ENCODE data around the gene APOL4. TPM values are rescaled to one million over a fixed set of nuclear protein-coding genes. Genes with fewer than 3 reads are reported as not detected.
"Not testable (repeated sequence)": the region's sequence is repeated elsewhere in the genome, so short reads cannot be mapped to it uniquely, and the experiment has no call there.

Gene APOL4
- total RNA-seq, 2 experiments from 2014 or later, result not detected

- no peak overlapping the region for H3K4me3 ChIP-seq (ENCODE audit: low read depth, low read length, poor library complexity, severe bottlenecking)
- no peak overlapping the region for H3K4me2 ChIP-seq (ENCODE audit: low read length)
- TF ChIP-seq CTCF (conservative IDR thresholded peaks at IDR 0.05; ENCODE audit: low read length) (no peak), EZH2phosphoT487 (IDR thresholded peaks at IDR 0.05; ENCODE audit: borderline replicate concordance, low read depth, low read length) (no peak)
- H3K9me2 ChIP-seq (ENCODE audit: insufficient read depth, low read length), result no peaks in the 10 kb centered on the region
- H3K4me1 ChIP-seq (ENCODE audit: insufficient read depth, low read length, poor library complexity, severe bottlenecking), result peaks cover 12% of the 10 kb centered on the region
- no peaks in the 10 kb centered on the region for H4K20me1 ChIP-seq (ENCODE audit: insufficient read depth, low read length)
- H2AFZ ChIP-seq (ENCODE audit: low read length), result no peak overlapping the region
- no TSS peak for BruUV-seq (replicated peaks)
- CTCF ChIA-PET (ENCODE audit: unreplicated experiment), result interaction anchor here (0.5 kb wide), 1 partner anchor 14 kb away, joined by 3 read pairs; no protein-coding TSS in a partner anchor
- no peak for DNase-seq (ENCODE audit: low spot score)
- H3K79me2 ChIP-seq (ENCODE audit: insufficient read depth, low read depth, low read length), result no peaks in the 10 kb centered on the region
- no peaks in the 10 kb centered on the region for H3K9me3 ChIP-seq (ENCODE audit: low read length)
- POLR2A ChIA-PET, result no interaction called here
- no peak overlapping the region for H3K27ac ChIP-seq (ENCODE audit: low read depth, low read length, poor library complexity, severe bottlenecking)
- H3K36me3 ChIP-seq (ENCODE audit: insufficient read depth, low read length), result no peaks in the 10 kb centered on the region
- intact Hi-C loops (cut with micrococcal nuclease; ENCODE audit: unreplicated experiment), result no loop called here
Measured at GRCh38 chr22:36193171-36193570, 8.4 kb downstream of the APOL4 start.

GRCh38 chr22:36192542-36192941, 9.1 kb downstream of the APOL4 start:
- no TSS peak for BruUV-seq (replicated peaks)
- intact Hi-C loops (cut with micrococcal nuclease; ENCODE audit: unreplicated experiment), result no loop called here
- CTCF ChIA-PET (ENCODE audit: unreplicated experiment), result interaction anchor here (0.5 kb wide), 1 partner anchor 15 kb away, joined by 3 read pairs; no protein-coding TSS in a partner anchor
- DNase-seq (ENCODE audit: low spot score), result no peak
- Histone ChIP-seq H3K79me2 (ENCODE audit: insufficient read depth, low read depth, low read length) (no peaks in the 10 kb centered on the region), H4K20me1 (ENCODE audit: insufficient read depth, low read length) (no peaks in the 10 kb centered on the region), H3K27ac (ENCODE audit: low read depth, low read length, poor library complexity, severe bottlenecking) (no peak overlapping the region), H3K36me3 (ENCODE audit: insufficient read depth, low read length) (no peaks in the 10 kb centered on the region), H2AFZ (ENCODE audit: low read length) (no peak overlapping the region), H3K4me3 (ENCODE audit: low read depth, low read length, poor library complexity, severe bottlenecking) (no peak overlapping the region), H3K4me2 (ENCODE audit: low read length) (no peak overlapping the region), H3K9me3 (ENCODE audit: low read length) (no peaks in the 10 kb centered on the region), H3K4me1 (ENCODE audit: insufficient read depth, low read length, poor library complexity, severe bottlenecking) (peaks cover 8% of the 10 kb centered on the region), H3K9me2 (ENCODE audit: insufficient read depth, low read length) (no peaks in the 10 kb centered on the region)
- POLR2A ChIA-PET, result no interaction called here
- TF ChIP-seq CTCF (conservative IDR thresholded peaks at IDR 0.05; ENCODE audit: low read length) (no peak), EZH2phosphoT487 (IDR thresholded peaks at IDR 0.05; ENCODE audit: borderline replicate concordance, low read depth, low read length) (no peak)

GRCh38 chr22:36191106-36191836, 10.3 kb downstream of the APOL4 start:
- H3K4me1 ChIP-seq (ENCODE audit: insufficient read depth, low read length, poor library complexity, severe bottlenecking), result no peaks in the 10 kb centered on the region
- no peak for TF ChIP-seq EZH2phosphoT487 (IDR thresholded peaks at IDR 0.05; ENCODE audit: borderline replicate concordance, low read depth, low read length)
- no peak for TF ChIP-seq CTCF (conservative IDR thresholded peaks at IDR 0.05; ENCODE audit: low read length)
- CTCF ChIA-PET (ENCODE audit: unreplicated experiment), result no interaction called here
- intact Hi-C loops (cut with micrococcal nuclease; ENCODE audit: unreplicated experiment), result no loop called here
- no peaks in the 10 kb centered on the region for H3K9me2 ChIP-seq (ENCODE audit: insufficient read depth, low read length)
- BruUV-seq (replicated peaks), result no TSS peak
- no peak for DNase-seq (ENCODE audit: low spot score)
- H3K79me2 ChIP-seq (ENCODE audit: insufficient read depth, low read depth, low read length), result no peaks in the 10 kb centered on the region
- POLR2A ChIA-PET, result no interaction called here
- no peaks in the 10 kb centered on the region for H3K36me3 ChIP-seq (ENCODE audit: insufficient read depth, low read length)
- no peaks in the 10 kb centered on the region for H3K9me3 ChIP-seq (ENCODE audit: low read length)
- H4K20me1 ChIP-seq (ENCODE audit: insufficient read depth, low read length), result no peaks in the 10 kb centered on the region
- H3K4me2 ChIP-seq (ENCODE audit: low read length), result no peak overlapping the region
- H3K4me3 ChIP-seq (ENCODE audit: low read depth, low read length, poor library complexity, severe bottlenecking), result no peak overlapping the region
- no peak overlapping the region for H2AFZ ChIP-seq (ENCODE audit: low read length)
- H3K27ac ChIP-seq (ENCODE audit: low read depth, low read length, poor library complexity, severe bottlenecking), result no peak overlapping the region

GRCh38 chr22:36187862-36188261, 13.7 kb downstream of the APOL4 start:
- H3K4me1 ChIP-seq (ENCODE audit: insufficient read depth, low read length, poor library complexity, severe bottlenecking); H3K36me3 ChIP-seq (ENCODE audit: insufficient read depth, low read length); POLR2A ChIA-PET; H3K27ac ChIP-seq (ENCODE audit: low read depth, low read length, poor library complexity, severe bottlenecking); intact Hi-C loops (cut with micrococcal nuclease; ENCODE audit: unreplicated experiment); H2AFZ ChIP-seq (ENCODE audit: low read length); H3K4me3 ChIP-seq (ENCODE audit: low read depth, low read length, poor library complexity, severe bottlenecking); H4K20me1 ChIP-seq (ENCODE audit: insufficient read depth, low read length); BruUV-seq (replicated peaks); H3K4me2 ChIP-seq (ENCODE audit: low read length); H3K9me3 ChIP-seq (ENCODE audit: low read length); CTCF ChIA-PET (ENCODE audit: unreplicated experiment); DNase-seq (ENCODE audit: low spot score); H3K9me2 ChIP-seq (ENCODE audit: insufficient read depth, low read length); H3K79me2 ChIP-seq (ENCODE audit: insufficient read depth, low read depth, low read length): not testable (repeated sequence)

All from OCI-LY7 (cell line).